GM21529 (cell line): ENCODE results near the gene AKNA.

ENCODE experiments used
- ATAC-seq: cut with Tn5 transposase; IDR thresholded peaks from one replicate; pipeline ENCODE4 v1.9.1; 2021; ENCODE audit not compliant: unreplicated experiment

The AKNA gene

DNA sequence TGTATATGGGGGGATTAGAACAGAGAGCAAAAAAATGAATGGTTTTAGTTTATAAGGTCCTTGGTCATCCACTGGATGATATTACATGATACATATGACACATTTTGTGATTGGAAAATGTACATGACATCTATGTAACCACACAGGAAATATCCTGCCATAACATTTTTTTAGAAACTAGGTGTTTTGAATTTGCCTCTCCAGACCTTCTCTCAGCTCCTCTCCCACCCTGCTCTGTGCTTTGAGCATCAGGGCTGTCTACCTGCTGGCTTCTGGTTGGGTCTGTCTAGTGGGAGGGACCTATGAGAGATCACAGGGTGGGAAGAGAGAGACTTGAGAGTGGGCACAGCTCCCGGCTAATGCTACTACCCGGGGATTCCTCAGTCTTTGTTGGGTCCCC is 24.4 kb downstream of the AKNA start:
- no peak for ATAC-seq

- ATAC-seq: no peak
Measured at GRCh38 chr9:114362394-114362793, 25.4 kb downstream of the AKNA start.

GRCh38 chr9:114361542-114361941 is 26.2 kb downstream of the AKNA start:
- no peak for ATAC-seq

DNA sequence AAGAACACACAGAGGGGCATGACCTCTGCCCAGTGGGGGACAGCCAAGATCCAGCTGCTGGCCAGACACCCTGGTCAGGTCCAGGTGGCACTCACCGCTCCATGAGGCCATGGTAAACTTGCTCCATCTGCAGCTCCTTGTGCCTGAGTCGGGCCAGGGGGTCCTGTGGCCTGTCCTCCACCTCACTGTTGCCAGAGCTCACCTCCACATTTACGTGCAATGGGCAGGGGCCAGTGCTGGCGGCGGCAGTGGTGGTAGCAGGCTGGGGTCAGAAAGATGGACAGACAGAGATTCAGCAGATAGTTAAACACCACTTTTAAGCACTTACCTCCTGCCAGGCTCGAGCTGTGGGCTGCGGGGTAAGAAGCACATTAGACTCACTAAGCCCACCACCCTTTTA is 28.0 kb downstream of the AKNA start:
- no peak for ATAC-seq

DNA sequence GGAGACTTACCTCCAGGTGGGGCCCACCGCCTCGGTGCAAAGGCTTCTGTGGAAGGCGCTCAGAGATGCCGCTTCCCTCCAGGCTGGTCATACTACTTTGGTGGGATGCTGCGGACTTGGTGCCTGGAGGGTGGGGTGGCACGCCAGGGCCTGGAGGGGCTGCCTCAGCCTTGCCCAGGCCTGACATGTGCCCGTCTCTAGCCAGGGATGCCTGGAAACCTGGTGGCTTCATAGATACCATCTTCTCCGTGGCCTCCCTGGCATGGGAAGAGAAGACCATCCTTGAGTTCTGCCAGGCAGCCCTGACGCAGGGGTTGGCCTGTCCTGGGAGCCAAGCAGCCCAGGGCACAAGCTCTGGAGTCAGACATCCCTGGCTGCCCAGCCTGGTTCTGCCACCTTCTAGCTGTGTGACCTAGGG is 29.9 kb downstream of the AKNA start:
- no peak for ATAC-seq

DNA sequence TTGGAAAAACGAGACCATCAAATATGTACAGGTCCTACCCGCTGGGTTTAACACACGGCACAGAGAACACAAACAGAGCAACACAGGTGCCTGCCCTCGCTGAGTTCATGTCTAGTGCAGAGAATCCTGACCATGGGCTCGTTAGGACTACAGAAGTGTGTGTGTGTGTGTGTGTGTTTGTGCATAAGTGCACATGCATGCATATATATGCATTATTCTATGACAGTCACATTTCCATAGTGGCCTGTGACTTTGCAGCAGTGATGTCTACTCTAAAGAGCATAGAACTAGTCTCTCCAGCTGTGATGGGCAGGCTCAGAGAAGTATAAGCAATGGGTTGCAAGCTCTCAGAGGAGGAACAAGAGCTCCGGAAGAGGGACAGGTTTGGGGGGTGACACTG is 30.4 kb downstream of the AKNA start:
- no peak for ATAC-seq

DNA sequence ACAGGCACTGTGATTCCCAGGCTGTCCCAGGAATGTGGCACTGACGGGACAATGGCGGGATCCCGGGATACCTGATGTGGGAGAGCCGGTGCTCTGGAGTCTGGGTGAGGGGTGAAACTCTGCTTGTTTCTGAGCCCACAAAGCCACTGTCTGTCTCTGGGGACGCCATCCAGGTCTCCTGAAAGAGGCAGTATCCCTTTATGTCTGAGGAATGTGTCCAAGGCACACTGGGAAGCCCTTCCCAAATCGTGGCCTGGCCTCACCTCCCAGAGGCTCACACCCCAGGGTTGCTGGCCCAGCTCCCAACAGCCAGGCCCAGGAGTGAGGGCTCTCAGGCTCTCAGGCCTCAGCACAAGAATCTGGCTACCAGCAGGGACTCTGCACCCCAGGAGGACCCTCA is 31.0 kb downstream of the AKNA start:
- no peak for ATAC-seq

DNA sequence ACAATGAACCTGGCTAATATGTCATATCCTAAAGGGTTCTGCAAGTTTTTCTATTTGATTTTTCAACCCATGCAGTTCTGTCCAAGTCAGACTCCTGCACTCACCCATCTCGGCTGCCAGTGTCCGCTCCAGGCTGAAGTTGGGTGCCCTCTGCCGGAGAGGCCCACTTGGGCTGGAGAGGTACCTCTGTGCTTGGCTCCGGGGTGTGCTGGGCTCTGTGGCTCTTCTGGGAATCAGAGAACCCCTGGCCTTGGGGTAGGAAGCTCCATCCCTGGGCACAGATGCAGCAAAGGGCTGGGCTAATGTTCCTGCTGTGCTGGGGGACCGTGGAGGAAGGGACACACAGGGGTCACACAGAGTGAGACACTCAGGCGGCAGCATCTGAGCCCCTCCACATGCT is 32.0 kb downstream of the AKNA start:
- ATAC-seq: no peak

- no peak for ATAC-seq
Measured at GRCh38 chr9:114351932-114352331, 35.9 kb downstream of the AKNA start.

- no peak for ATAC-seq
Measured at GRCh38 chr9:114350636-114351401, 37.0 kb downstream of the AKNA start.

DNA sequence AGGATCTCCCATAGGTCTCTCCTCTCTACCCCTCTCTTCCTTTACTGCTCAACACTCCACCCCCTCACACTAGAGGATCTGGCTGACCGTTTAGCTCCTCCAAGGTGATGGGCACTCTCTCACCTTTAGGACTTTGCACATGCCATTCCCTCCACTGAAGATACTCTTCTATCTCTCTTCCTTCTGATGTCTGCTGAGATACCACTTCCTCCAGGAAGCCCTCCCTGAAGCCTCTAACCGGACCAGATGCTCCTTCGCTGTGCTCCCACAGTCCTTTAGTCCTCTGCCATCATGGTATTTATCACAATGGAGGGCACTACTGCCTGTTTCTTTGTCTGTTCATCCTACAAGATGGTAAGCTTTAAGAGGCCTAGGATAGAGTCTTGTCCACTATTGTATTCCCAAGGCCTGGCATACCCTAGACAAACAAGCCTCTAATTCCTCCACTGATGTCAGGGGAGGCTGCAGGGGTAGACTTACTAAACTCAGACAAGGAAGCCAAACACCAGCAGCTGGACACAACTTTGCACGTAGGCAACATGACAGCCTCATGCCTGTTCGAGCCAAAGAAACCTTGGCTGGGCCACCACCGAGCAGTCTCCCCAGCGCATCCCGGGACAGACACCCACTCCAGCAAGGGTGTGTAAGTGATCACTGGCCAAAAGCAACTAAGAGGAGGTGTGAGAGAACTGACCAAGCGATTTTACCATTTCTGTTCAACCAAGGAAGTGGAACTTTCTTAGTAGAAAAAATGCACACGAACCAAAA is 37.9 kb downstream of the AKNA start:
- no peak for ATAC-seq

GRCh38 chr9:114348906-114349482 is 38.8 kb downstream of the AKNA start:
- ATAC-seq: peak; percentile 94

DNA sequence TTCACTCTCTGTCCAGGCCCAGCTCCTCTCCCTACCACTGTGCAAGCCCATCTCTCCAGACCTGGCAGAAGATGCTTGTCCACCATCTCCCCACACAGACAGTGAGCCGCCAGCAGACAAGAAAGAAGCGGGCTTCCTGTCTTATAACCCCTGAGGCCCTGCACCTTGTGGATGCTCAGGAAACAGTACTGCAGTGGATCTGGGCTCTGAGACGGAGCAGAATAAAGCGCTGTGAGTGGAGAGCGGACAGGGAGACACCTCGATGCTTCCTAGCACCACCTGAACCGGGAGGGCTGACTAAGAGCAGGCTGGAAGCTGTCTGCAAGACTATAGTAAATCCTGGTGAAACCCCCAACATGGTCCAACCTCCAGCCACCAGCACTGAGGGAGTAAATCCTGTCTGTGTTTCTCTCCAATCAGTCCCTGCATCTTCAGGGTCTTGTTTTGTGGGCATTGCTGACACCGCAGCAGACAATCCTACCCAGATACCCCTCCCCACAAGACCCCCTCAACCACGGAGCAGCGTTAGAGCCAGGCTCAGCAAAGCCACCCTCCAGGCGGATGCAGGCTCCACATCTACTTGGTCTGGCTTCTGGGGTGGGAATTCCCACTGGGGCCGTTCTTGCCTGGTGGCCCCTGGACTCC is 39.4 kb downstream of the AKNA start:
- ATAC-seq: no peak

GRCh38 chr9:114347675-114348074 is 40.1 kb downstream of the AKNA start:
- ATAC-seq: no peak

GRCh38 chr9:114346146-114346545 is 41.6 kb downstream of the AKNA start:
- no peak for ATAC-seq

DNA sequence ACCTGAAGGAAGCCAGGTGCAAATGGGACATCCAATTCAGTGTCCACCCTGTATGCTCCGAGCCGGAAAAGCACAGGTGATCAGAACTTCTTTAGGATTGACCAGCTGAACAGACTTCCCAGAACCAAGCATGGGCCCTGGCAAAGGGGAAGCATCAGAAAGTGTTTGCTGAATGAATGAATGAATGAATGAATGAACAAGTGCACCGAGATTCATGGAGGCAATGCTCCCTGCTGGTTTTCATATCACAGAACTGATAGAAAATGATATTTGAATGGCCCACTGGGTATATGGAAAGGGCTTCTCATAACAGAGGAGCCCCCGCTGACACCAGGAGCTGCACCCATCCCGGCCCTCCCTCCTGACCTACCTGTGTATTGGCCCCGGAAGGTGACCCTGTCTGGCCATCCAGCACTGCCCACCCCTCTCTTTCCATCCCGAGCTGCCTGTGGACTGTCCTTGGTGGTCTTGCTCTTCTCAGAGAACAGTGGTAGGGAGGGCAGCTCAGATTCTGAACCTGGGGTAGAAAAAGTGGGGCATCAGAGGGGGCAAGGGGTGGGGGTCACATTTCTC is 42.2 kb downstream of the AKNA start:
- no peak for ATAC-seq

DNA sequence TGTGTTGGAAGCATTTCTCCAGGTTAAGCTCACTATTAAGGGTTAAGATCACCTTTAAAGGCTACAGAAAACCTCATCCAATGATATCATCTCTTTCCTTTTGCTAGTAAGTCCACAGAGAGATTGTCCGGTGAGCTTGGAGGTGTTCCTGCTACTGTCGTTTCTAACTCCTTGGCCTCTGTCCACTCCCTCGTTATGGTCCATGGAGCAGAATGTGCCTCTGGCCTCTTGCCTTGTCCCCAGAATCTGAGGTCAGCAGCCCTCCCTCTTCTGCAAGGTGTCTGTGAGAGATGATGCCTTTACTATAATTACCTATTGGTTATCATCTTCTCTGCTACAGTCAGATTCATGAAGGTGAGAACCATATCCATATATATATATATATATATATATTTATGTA is 43.1 kb downstream of the AKNA start:
- ATAC-seq: no peak

DNA sequence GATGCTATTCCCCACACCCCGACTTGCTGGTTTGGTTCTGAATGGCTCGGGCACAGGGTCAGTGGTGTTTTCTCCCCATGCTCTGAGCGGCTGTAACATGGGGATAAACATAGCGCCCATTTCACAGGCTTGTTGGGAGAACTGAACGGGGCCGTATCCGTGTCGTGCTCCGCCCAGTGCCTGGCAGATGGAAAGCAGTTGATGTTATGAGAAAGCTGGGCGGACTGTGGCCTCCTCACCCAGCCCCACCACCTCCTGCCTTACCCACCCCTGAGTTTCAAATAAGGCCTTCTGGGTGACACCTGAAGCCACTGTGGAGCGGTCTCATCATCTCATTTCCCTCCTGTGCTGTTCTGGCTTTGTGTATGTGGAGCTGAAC is 43.6 kb downstream of the AKNA start:
- ATAC-seq: no peak

DNA sequence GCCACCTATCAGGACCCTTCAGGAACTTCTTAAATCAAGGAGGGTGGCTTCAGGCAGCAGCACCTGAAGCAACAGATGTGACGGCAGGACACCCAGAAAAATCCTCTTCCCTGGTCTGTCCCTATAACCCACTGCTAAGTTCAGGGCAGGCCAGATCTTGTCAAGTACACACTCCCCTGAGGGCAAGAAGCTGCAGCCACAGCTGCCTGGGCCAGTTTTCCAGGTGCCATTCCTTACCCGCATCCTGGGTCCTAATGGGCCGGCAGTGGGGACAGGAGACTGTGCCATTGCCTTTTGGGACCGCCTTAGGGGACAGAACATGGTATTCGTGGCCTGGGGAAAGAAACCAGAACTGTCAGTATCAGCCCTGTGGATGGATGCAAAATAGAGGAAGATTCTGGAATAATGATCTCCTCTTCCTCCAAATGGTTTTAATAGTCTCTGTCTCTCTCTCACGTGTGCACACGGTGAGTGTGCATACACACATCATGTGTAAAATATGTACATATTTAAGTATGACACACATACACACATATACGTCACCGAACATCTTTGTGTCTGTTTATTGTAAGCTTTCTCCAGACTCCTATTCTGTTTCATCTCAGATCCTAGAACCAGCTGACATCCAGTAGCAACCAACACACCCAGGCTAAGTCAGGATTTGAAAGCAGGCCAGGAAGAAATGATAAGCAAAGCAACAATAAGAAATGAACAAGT is 44.2 kb downstream of the AKNA start:
- ATAC-seq: no peak

- no peak for ATAC-seq
Measured at GRCh38 chr9:114342755-114343440, 44.9 kb downstream of the AKNA start.
